Stimulated activated naive CD4-positive, alpha-beta T cell treated with Interleukin-2 at 50 U/mL for 16 hours (primary cell): ENCODE data around the gene BHLHE40.

ENCODE experiments used
- DNase-seq: peaks from one replicate; lab custom pipeline; 2025; lab: John Stamatoyannopoulos, UW

BHLHE40 gene

DNA sequence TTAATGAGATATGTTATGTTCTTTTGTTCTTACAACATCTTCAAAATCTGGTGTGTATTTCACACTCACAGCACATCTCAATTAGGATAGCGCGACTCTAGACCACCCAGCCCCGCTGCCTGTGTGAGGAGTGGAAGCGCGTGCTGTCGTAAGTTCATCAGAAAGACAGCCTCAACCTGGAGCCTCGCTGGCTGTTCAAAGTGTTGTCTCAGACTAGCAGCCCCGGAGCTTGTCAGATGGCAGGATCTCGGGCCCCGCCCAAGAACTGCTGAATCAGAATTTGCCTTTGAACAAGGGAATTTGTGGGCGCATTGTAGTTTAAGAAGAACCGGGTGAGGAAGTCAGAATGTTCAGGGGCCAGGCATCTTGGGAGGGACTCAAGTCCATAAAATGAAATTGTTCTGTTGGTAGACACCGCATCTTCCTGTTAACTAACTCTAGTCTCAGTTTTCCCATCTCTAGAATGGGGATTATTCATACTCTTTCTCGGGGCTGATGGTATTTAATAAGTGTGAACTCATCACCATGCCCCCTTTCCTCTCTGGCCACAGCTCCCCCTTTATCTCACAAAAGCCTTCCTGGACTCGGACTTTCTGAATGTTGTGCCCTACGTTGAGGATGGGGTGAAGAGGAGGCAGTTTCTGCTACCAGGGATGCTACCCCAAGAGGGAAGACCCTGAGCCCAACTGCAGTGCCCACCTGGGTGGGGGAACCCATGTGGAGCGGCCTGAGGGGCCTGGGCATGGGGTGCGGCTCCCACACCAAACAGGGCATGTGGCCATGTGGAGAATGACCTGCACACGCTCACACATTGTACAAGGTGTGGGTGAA lies 40.4 kb downstream of the BHLHE40 start:
- peak; percentile 71 for DNase-seq

DNA sequence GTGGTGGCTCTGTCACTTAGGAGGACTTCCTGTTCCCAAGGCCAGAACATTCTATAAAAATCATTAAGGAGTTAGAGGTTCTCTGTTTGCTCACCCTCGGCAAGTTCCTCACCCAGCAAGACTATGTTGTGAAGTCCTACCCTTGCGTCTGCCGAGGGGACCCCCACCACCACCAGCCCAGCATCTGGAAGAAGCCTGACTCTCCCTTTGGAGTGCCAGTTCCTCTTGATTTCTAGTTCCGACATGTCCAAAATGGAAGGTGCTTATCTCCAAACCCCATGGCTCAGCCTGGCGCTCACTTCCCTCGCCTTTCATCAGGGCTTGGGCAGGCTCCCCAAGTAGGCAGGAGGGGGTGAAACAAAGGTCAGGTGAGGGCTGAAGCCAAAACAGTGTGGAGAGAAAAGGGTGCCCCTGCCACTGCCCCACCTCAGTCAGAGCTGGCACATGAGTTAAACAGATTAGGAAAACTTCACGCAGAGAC lies 41.0 kb downstream of the BHLHE40 start:
- DNase-seq, result no peak

DNA sequence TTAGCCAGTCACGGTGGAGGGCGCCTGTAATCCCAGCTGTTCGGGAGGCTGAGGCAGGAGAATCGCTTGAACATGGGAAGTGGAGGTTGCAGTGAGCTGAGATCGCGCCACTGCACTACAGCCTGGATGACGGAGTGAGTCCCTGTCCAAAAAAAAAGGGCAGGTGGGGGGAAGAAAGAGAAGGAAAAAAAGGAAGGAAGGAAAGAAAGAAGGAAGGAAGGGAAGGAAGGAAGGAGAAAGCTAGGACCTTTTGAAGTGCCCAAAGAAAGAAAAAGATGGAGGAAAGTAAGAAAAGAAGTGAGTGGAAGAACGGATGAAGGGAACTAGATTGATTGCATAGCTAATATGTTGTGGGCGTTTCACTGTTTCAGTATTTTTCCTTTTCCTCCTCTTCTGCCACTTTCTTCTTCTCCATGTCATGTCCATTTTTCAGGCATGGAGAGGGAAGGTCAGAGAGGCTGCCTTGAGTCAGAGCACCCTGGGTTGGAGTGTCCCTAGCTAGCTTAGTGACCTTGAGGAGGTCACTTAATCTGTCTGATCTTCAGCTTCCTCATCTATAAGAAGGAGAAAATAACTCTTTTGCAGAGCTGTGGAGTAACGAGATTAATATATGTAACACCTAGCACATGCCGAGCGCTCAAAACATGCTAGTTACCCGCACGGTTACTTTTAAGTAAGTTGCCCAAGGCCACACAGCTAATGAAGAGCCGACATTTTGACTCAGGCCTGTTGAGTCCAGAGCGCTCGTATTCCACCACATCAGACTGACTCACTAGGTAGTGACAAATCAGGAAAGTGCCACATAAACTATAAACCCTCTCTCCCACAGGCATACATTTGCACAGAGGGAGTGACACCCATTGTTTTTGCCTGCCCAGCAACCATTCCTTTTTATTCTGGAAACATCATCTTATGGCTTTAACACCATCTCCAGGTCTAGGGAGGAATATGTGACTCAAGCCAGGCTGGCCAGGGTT lies 42.2 kb downstream of the BHLHE40 start:
- no peak for DNase-seq

DNA sequence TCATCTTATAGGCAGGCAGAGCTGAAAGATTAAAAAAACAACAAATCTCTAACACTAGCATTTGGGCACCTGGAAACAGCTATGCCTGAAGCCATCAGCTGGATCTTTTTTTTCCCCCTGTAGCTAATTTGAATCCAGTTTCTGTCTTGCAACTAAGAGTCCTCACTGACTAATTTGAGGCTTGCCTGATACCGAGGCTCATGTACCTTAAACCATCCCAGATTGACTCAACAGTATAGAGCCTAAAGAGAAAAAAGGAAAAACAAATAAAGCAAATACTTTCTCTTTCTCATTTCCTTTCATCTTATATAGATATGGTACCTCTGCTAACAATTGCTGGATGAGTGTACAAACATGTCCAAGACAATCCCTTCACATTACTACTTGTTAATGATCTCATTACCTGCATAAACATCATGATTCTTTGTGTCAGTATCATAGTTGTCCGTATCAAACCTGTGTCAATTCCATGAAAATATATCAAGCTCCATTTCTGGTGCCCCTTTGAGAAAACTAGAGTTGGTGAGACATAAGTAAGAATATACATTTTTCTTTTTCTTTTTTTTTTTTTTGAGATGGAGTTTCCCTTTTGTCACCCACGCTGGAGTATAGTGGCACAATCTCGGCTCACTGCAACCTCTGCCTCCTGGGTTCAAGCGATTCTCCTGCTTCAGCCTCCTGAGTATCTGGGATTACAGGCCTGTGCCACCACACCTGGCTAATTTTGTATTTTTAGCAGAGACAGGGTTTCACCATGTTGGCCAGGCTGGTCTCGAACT lies 43.1 kb downstream of the BHLHE40 start:
- DNase-seq, result no peak

DNA sequence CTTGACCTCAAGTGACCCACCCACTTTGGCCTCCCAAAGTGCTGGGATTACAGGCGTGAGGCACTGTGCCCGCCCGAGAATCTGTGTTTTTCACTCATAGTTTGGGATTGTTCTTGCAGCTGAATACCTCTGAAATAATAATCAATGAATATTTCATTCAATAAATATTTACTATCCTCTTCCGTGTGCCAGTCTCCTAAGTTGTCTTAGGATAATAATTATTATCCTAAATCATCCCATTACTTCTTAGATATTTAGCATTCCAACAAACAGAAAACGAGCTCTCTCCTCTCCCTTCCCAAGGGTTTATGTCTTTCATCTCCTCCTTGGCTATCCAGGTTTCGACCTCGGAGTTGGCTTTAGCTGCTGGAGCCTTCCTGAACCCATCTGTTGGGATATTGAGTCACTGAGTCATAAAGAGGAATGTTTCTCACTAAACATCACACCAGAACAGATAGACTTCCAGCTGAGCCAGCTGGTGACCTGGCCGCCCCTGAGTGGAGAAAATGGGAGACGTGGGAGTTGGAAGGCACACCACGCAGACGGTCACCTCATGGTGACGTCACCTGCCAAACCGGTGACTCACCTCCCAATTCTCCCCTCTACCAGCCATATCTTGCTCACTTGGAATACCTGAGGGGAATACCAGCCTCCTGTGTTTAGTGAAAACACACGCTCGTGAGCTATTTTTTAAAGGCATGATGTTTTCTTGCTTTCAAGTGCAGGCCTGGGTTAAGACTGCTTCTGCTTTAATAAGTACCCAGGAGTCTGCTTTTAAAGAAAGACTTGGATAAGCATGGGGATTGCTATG lies 43.9 kb downstream of the BHLHE40 start:
- peak; percentile 16 for DNase-seq

DNA sequence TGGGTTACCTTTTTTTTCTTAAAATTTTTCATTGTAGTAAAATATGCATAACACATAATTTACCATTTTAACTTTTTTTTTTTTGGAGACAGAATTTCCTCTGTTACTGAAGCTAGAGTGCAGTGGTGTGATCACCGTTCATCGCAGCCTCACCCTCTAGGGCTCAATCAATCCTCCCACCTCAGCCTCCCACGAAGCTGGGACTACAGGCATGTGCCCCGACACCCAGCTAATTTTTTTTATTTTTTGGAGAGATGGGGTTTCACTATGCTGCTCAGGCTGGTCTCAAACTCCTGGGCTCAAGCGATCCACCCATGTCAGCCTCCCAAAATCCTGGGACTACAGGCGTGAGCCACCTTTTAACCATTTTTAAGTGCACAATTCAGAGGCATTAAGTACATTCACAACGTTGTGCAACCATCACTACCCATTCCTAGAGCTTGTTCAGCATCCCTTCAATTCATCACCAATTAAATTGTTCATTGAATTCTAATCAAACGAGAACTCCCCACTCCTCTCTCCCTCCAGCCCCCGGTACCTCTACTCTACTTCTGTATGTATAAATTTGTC lies 44.6 kb downstream of the BHLHE40 start:
- no peak for DNase-seq

DNA sequence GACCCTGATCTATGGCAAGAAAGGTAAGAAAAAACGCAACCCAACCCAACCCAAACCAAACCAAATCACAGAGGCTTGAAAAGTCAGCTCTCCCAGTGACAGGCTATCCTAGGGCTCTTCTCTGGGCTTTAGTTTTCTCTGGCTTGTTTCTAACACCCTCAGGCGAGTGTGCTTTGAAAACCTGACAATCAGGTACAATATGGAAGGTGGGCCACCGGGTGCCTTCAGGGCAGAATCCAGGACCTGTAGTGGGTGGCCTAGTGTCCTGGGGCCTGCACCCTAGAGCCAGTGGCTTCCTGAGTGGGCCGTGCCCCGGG lies 46.8 kb downstream of the BHLHE40 start:
- DNase-seq, result no peak

DNA sequence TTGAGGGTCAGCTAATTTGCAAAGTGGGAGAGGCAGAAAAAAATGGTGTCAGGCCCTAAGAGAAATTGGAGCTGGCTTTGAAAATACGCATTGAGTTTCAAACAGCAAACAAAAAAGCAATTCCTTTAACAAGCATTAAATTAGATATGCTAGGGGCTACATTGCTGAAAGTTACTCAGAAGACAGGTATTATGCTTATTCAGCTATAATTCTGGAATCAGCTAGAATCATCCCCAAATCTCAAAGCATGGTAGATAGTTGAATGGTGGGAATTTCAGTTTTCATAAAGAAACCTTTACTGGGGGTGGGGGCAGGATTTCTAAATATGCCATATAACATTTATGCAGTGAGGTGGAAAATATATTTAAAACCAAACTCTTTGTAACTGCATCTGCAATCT lies 50.5 kb downstream of the BHLHE40 start:
- no peak for DNase-seq

DNA sequence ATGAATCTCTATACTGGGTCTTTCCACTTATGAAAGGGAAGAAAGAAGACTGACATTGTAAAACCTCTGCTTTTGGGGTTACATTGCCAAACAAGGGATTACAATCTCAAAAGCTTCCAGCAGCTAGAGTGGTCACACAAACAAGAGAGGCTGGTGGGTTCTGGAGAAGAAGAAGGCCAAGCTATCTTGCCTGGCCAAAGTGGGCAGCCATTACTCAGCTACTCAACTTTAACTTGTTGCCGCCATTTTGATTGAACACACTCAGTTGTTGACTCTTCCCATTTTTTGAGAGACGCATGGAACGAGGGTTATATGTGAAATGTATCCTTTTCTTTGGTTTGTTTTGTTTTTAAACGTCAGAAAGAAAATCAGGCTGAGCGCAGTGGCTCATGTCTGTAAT lies 50.9 kb downstream of the BHLHE40 start:
- DNase-seq, result no peak

DNA sequence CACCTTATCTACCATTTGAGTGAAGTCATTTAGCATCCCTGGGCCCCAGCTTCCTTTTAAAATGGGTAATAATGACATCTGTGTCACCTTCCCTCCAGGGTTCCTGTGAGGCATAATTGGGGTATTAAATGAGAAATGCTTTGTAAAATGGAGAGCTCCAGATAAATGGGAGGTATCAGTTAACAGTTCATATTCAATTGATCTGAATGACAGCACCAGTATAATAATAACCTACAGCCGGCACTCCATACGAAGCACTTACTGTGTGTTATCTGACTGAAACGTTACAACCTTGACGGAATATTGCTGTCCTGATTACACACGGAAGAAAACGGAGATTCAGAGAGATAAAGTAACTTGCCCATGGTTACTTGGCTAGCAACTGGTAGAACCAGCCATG lies 53.6 kb downstream of the BHLHE40 start:
- DNase-seq, result no peak
